HCT116 (cell line): ENCODE data around the gene CCS. TPM values are rescaled to one million over a fixed set of nuclear protein-coding genes. Genes with fewer than 3 reads are reported as not detected.

Experiments
- ATAC-seq: fragments of 200-7000 bp; cut with Tn5 transposase; 2 replicates; pipeline ENCODE4 v1.9.1; 2020; ENCODE audit warnings: mild to moderate bottlenecking, moderate library complexity
- BruUV-seq: library from RNA; stranded (reverse); fragments of 400-500 nt; replicated peaks from 2 replicates; lab custom pipeline; 2021; lab: Mats Ljungman, UMichigan
- CTCF ChIA-PET: fragments of 300-600 bp; sonication (Branson Sonifier 250); formaldehyde crosslinking; loops from one replicate; lab custom pipeline; 2021; ENCODE audit warnings: antibody characterized with exemption; lab: Charles Lee
- POLR2A ChIA-PET: fragments of 300-600, 350-600 bp; sonication (Branson Sonifier 250); formaldehyde crosslinking; loops from one replicate; lab custom pipeline; 2021; ENCODE audit warnings: antibody characterized with exemption; lab: Charles Lee
- RAD21 ChIA-PET, 2 experiments: fragments of 300-600 bp; sonication (Branson Sonifier 250); formaldehyde crosslinking; loops; one replicate each; lab custom pipeline; 2023; ENCODE audit warnings: low total read pairs in 2 of 2; ENCODE audit not compliant: uncharacterized antibody in 2 of 2, unreplicated experiment in 2 of 2, low non-redundant PET in 1 of 2; lab: Charles Lee
- DNase-seq: peaks from one replicate; pipeline ENCODE4 v3.0.0-alpha.2; 2010; ENCODE audit warnings: low read depth, low spot score
- H2AFZ ChIP-seq: fragments of 200-600 bp; shearing (Covaris generic), sonication (generic); 2 replicates; pipeline ENCODE4 v1.6.1; 2017; ENCODE audit warnings: low read depth, mixed run types, mixed read lengths, antibody characterized with exemption, low read length; ENCODE audit not compliant: poor library complexity, severe bottlenecking
- H3K27ac ChIP-seq: 2 replicates; pipeline ENCODE4 v1.5.1; 2012; ENCODE audit warnings: low read depth, low read length
- H3K27me3 ChIP-seq: fragments of 200-600 bp; sonication (generic); 2 replicates; pipeline ENCODE4 v1.6.1; 2016; ENCODE audit warnings: mixed run types, low read length, mixed read lengths; ENCODE audit not compliant: insufficient read depth
- H3K36me3 ChIP-seq, 2 experiments: fragments of 200-500 bp in 1 of 2; fragments of 200-600 bp in 1 of 2; sonication (Bioruptor generic) in 1 of 2; sonication (generic) in 1 of 2; 2 replicates each; pipeline versions ENCODE4 v1.5.1 to v1.6.1; 2014 to 2016; ENCODE audit warnings: low read length in 2 of 2, inconsistent platforms in 1 of 2, mixed read lengths in 1 of 2, mixed run types in 1 of 2; ENCODE audit not compliant: insufficient read depth in 2 of 2, control insufficient read depth in 1 of 2
- H3K4me1 ChIP-seq, 2 experiments: fragments of 200-600 bp in 1 of 2; sonication (generic) in 1 of 2; 2 replicates each; pipeline versions ENCODE4 v1.5.1 to v1.6.1; 2012 to 2017; ENCODE audit warnings: low read length in 2 of 2, inconsistent platforms in 1 of 2, mild to moderate bottlenecking in 1 of 2, mixed read lengths in 1 of 2, mixed run types in 1 of 2, moderate library complexity in 1 of 2; ENCODE audit not compliant: insufficient read depth in 2 of 2, control insufficient read depth in 1 of 2
- H3K4me2 ChIP-seq: fragments of 200-600 bp; sonication (generic); 2 replicates; pipeline ENCODE4 v1.6.1; 2017; ENCODE audit warnings: mixed run types, low read length, mixed read lengths
- H3K4me3 ChIP-seq, 2 experiments: fragments of 200-600 bp in 1 of 2; sonication (generic) in 1 of 2; replicated peaks in 1 of 2; 2 replicates each; pipeline ENCODE4 v1.5.1; 2011 to 2016; ENCODE audit warnings: low read length in 2 of 2, control low read depth in 1 of 2, low read depth in 1 of 2, mild to moderate bottlenecking in 1 of 2, mixed read lengths in 1 of 2, mixed run types in 1 of 2
- H3K79me2 ChIP-seq: fragments of 200-600 bp; sonication (generic); 2 replicates; pipeline ENCODE4 v1.6.1; 2017; ENCODE audit warnings: mild to moderate bottlenecking, mixed run types, low read length, moderate library complexity, mixed read lengths; ENCODE audit not compliant: insufficient read depth
- H3K9ac ChIP-seq: fragments of 200-600 bp; sonication (generic); 2 replicates; pipeline ENCODE4 v1.6.1; 2016; ENCODE audit warnings: low read length, mixed read lengths
- H3K9me2 ChIP-seq: fragments of 200-600 bp; sonication (generic), shearing (Covaris generic); 2 replicates; pipeline ENCODE4 v1.6.1; 2017; ENCODE audit warnings: mixed run types, mild to moderate bottlenecking, moderate library complexity; ENCODE audit not compliant: insufficient read depth
- H3K9me3 ChIP-seq, 2 experiments: fragments of 200-500 bp in 1 of 2; fragments of 200-600 bp in 1 of 2; sonication (Bioruptor generic) in 1 of 2; sonication (generic) in 1 of 2; 2 replicates each; pipeline ENCODE4 v1.6.1; 2014 to 2017; ENCODE audit warnings: low read length in 2 of 2, mixed read lengths in 2 of 2, inconsistent platforms in 1 of 2, low read depth in 1 of 2, mild to moderate bottlenecking in 1 of 2, mixed run types in 1 of 2, moderate library complexity in 1 of 2; ENCODE audit not compliant: control insufficient read depth in 1 of 2, insufficient read depth in 1 of 2
- H4K20me1 ChIP-seq: fragments of 200-600 bp; sonication (generic), shearing (Covaris generic); 2 replicates; pipeline ENCODE4 v1.6.1; 2017; ENCODE audit warnings: mixed run types, mild to moderate bottlenecking, moderate library complexity; ENCODE audit not compliant: insufficient read depth
- CTCF ChIP-seq, 3 experiments: fragments of 200-600 bp in 1 of 3; sonication (generic) in 1 of 3; IDR thresholded peaks in 2 of 3; conservative IDR thresholded peaks in 1 of 3; 2 replicates each; pipeline ENCODE4 v1.5.1; 2012 to 2017; ENCODE audit warnings: low read depth in 2 of 3, low read length in 2 of 3, antibody characterized with exemption in 1 of 3, borderline replicate concordance in 1 of 3, control low read depth in 1 of 3, mild to moderate bottlenecking in 1 of 3, mixed read lengths in 1 of 3, mixed run types in 1 of 3, moderate library complexity in 1 of 3; ENCODE audit not compliant: insufficient read depth in 1 of 3
- EGR1 ChIP-seq: IDR thresholded peaks from 2 replicates; pipeline ENCODE4 v1.6.1; 2012; ENCODE audit warnings: low read depth
- EZH2phosphoT487 ChIP-seq: fragments of 200-600 bp; IDR thresholded peaks from 2 replicates; pipeline ENCODE4 v1.6.1; 2018; ENCODE audit warnings: antibody characterized with exemption, borderline replicate concordance
- FOSL1 ChIP-seq: IDR thresholded peaks from 2 replicates; pipeline ENCODE4 v1.6.1; 2012; ENCODE audit warnings: low read depth
- POLR2A ChIP-seq: IDR thresholded peaks from 2 replicates; pipeline ENCODE4 v1.7.0; 2011; ENCODE audit warnings: borderline replicate concordance; ENCODE audit not compliant: insufficient read depth, insufficient read length; ENCODE audit errors: extremely low read depth
- REST ChIP-seq: IDR thresholded peaks from 2 replicates; pipeline ENCODE4 v1.6.1; 2012; ENCODE audit warnings: low read depth
- SP1 ChIP-seq: IDR thresholded peaks from 2 replicates; pipeline ENCODE4 v1.6.1; 2012; ENCODE audit warnings: low read depth
- SRF ChIP-seq: IDR thresholded peaks from 2 replicates; pipeline ENCODE4 v1.6.1; 2012; ENCODE audit warnings: low read depth
- TCF7L2 ChIP-seq: IDR thresholded peaks from 2 replicates; pipeline ENCODE4 v1.7.0; 2011; ENCODE audit warnings: borderline replicate concordance, inconsistent platforms; ENCODE audit not compliant: insufficient read depth, insufficient read length; ENCODE audit errors: extremely low read depth
- YY1 ChIP-seq: IDR thresholded peaks from 2 replicates; pipeline ENCODE4 v1.6.1; 2011; ENCODE audit warnings: low read length, low read depth, moderate library complexity, mild to moderate bottlenecking; ENCODE audit not compliant: insufficient replicate concordance; ENCODE audit errors: extremely low read depth
- ZFX ChIP-seq: fragments of 450-650 bp; IDR thresholded peaks from 2 replicates; pipeline ENCODE4 v1.6.1; 2017
- ZNF274 ChIP-seq: fragments of 200-500 bp; sonication (Bioruptor generic); IDR thresholded peaks from 2 replicates; pipeline ENCODE4 v1.6.1; 2014; ENCODE audit warnings: mild to moderate bottlenecking, low read depth, low read length, inconsistent platforms
- intact Hi-C: fragments of 100-400 bp; cut with micrococcal nuclease; formaldehyde crosslinking; loops from 2 replicates; pipeline ENCODE4 v1.10.0; 2022
- total RNA-seq: library from RNA; stranded (reverse); gene quantifications from one replicate; pipeline ENCODE4 v1.2.1, GENCODE V29; 2021; ENCODE audit not compliant: unreplicated experiment

The CCS gene
- total RNA-seq, 1 experiment from 2014 or later = 40.6 TPM

GRCh38 chr11:66580803-66581202, 12.2 kb upstream of the CCS start:
- no peaks in the 10 kb centered on the region for H3K79me2 ChIP-seq
- H3K4me1 ChIP-seq = 0 out of 4 replicates have a peak, but pooled peaks cover 0 to 3% of the 10 kb centered on the region in 2 experiments
- H3K4me2 ChIP-seq = no peak overlapping the region
- H2AFZ ChIP-seq = no peak overlapping the region
- no peak for TF ChIP-seq FOSL1
- TF ChIP-seq YY1 = no peak
- TF ChIP-seq CTCF (IDR thresholded peaks at IDR 0.05 in 2 of 3, conservative IDR thresholded peaks at IDR 0.05 in 1 of 3; ENCODE audit: borderline replicate concordance in 1 of 3, insufficient read depth in 1 of 3, low read depth in 2 of 3, low read length in 2 of 3) = no peak
- no peak for TF ChIP-seq POLR2A
- no peak for TF ChIP-seq SRF
- no peak for TF ChIP-seq EZH2phosphoT487
- no peak for TF ChIP-seq SP1
- TF ChIP-seq ZFX = no peak
- TF ChIP-seq REST = no peak
- no peak for TF ChIP-seq ZNF274
- no peak for TF ChIP-seq TCF7L2
- no peak for TF ChIP-seq EGR1
- POLR2A ChIA-PET = no interaction called here
- CTCF ChIA-PET = interaction anchor here (2.3 kb wide), 1 partner anchor 97 kb away, joined by 12 read pairs; the partner anchor contains the start of gene RBM4B
- no peaks in the 10 kb centered on the region for H3K9me2 ChIP-seq
- H3K27ac ChIP-seq = no peak overlapping the region
- H3K9me3 ChIP-seq = 0 out of 4 replicates have a peak, but pooled peaks cover 0 to 3% of the 10 kb centered on the region in 2 experiments
- DNase-seq (no peak), ATAC-seq (no peak)
- BruUV-seq = no TSS peak
- H3K27me3 ChIP-seq = no peaks in the 10 kb centered on the region
- no peaks in the 10 kb centered on the region for H3K36me3 ChIP-seq
- RAD21 ChIA-PET = no interaction called here
- no peak overlapping the region for H3K9ac ChIP-seq
- intact Hi-C loops = no loop called here
- no peak overlapping the region for H3K4me3 ChIP-seq
- H4K20me1 ChIP-seq = no peaks in the 10 kb centered on the region
